NOMO-1 (cell line): ENCODE data around the gene P2RX7.

Source experiments
- DNase-seq, 2 experiments: peaks; one replicate each; lab custom pipeline; 2025; ENCODE audit not compliant: unreplicated experiment in 2 of 2; lab: John Stamatoyannopoulos, UW

Gene P2RX7

GRCh38 chr12:121132601-121133481 lies at the start of gene P2RX7:
Gene P2RX7, plus strand, starts transcription at chr12:121132876. Its CDS starts 95 bp downstream, at chr12:121132971.
- DNase-seq, result peak; percentile 69 to 72

DNA sequence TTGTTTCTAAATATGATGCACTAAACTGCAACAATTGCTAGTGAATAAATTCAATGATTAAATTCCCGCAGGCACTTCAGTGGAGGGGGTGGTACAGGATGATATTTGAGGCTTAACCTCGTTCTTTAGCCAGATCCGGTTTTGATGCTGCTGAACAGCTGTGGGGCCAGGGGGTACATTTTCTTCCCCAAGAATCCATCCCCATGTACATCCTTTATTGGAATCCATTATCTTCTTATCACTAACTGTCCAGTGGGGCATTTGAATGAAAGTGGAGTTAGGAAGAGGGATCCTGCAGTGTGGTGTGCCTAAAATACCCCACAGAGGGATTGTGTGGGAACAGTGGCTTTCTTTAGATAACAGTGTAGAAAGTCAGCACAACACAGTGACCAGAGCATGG lies 48.4 kb upstream of the P2RX7 start:
- DNase-seq, result no peak

DNA sequence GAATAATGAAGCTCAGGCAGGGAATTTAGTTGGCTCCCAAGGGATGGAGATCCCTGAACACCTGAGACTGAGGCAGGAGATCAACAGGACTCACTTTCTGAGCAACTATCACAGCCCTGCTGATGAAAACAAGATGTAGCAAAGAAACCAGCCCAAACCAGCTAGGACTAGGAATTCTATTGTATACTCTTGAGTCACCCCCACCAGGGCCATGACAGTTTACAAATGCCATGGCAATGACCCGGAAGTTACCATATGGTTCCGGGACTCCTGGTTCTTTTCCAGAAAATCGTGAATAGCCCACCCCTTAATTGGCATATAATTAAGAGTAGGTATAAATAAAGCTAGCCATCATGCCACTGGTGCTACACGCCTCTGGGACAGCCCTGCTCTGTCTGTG lies 47.6 kb upstream of the P2RX7 start:
- no peak for DNase-seq

- no peak for DNase-seq
Observed at GRCh38 chr12:121085506-121086353, 46.9 kb upstream of the P2RX7 start.

DNA sequence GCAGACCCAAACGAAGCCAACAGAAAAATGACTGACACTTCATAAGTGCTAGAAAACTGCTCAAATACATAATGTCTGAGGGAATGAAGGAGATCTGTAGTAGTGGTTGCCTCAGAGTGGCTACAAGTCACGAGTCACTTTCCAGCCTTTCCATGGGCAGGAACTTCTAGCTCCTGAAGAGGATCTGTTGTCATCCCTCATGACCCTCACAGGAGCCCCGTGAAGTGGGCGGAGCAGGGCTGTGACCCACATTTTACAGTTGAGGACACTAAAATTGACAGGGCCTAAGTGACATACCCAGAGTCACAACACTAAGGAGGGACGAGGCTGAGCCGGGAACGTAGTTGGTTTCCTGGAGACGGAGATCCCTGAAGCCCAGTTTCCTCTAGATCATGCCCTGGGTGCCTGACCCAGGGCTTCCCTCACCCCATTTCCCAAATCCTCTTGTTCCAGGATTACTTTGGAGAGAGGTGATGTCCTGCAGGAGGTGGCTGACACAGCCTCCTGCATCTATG lies 45.8 kb upstream of the P2RX7 start:
- no peak for DNase-seq

- no peak for DNase-seq
Observed at GRCh38 chr12:121087467-121088194, 45.0 kb upstream of the P2RX7 start.

DNA sequence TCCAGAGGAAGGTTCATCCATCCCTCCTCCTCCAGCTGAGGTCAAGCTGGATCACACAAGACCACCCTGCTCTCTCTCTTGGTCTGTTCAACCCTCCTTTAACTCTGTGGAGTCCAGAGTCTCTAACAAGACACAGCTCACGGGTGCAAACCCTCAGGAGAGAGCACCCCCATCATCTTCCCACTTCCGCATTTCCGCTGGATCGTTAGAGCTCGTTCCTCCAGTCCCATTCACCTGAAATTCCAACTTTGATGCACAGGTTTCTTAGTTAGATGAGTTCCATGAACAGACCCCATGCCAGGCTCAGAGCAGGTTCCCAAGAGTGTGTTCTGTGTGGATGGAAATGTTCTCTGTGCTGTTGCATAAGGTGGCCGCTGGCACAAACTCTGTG lies 44.5 kb upstream of the P2RX7 start:
- no peak for DNase-seq

- no peak for DNase-seq
Observed at GRCh38 chr12:121089031-121089812, 43.5 kb upstream of the P2RX7 start.

DNA sequence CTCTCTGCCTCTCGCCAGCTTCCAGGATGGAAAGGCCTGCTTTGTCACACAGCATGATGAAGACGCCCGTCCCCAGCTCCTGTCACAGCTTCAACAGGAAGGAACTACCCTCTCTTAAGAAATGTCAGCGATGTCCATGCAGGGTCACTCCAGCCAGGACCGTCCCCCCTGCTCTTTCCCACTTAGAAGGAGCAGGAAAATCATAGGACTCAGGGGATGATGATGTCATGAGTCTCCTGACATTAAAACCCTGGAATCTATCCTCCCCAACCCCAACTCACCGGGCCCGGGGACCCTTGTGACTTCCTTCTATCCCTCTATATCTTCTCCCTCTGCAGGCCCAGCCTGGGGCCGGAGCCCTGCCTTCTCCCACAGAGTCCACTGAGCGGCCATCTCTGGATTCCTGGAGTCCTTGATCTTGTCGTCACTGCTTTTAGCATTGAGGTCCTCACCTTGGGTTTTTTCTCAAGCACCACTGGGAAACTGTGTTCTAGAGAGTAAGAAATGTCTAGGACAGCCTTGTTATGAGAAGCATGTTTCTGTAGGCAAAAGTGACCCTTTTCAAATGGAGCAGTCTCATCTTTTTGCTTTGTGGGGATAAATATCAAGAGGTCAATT lies 42.8 kb upstream of the P2RX7 start:
- DNase-seq, result no peak

DNA sequence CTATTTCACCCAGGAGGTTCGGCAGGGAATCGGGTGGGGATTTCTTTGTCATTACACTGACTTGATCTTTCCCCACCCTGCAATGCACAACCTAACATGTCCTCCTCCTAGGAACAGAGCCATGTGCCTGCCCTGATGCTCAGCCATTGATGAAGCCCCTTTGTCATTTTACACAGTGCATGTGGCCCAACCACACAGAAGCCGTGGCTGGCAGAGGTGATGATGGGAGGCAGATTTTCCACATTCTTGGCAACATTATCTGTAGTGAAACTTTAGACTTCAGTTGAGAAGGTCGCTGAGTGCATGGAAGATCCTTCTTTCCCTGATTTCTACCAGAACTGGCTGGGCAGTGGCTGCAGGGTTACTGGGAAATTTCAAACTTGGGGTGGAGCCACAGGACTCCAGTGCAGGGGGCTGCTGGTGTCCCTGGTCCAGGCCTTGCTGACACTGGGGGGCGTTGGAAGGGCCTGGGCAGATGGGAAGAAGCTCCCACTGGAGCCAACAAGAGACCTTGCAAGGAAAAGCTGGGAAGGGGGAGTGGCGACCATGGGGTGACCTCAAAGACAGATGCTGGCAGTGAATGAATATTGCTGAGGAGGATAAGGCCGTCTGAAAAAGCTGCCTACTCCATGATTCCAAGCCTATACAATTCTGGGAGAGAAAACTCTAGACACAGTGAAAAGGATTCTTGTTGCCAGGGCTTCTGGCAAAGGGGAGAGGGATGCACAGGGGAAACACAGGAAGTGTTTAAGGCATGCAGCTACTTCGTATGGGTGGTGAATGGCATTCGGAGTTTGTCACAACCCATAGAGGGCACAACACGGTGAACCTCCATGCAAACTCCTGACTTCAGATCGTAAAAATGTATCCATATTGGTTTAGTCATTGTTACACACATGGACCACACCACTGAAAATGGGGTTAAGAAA lies 41.8 kb upstream of the P2RX7 start:
- no peak for DNase-seq

DNA sequence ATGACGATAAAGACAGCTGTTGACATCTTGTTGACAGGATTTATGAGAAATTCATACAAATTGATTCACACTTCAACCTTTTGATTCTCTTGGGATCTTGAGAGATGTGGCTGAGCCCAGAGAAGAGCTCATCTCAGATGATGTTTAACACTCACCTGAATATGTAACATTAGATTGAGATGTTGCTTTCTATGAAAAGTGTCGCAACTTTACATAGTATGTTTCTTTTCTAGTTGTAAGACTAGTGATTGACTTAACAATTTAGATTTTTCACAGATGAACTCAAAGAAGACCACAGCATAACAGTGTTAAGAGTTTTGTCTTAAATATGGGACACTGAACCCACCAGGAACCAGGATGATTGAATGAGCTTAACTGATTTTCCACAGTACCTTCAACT lies 40.6 kb upstream of the P2RX7 start:
- DNase-seq, result no peak

- DNase-seq, result no peak
Observed at GRCh38 chr12:121093487-121093891, 39.2 kb upstream of the P2RX7 start.

DNA sequence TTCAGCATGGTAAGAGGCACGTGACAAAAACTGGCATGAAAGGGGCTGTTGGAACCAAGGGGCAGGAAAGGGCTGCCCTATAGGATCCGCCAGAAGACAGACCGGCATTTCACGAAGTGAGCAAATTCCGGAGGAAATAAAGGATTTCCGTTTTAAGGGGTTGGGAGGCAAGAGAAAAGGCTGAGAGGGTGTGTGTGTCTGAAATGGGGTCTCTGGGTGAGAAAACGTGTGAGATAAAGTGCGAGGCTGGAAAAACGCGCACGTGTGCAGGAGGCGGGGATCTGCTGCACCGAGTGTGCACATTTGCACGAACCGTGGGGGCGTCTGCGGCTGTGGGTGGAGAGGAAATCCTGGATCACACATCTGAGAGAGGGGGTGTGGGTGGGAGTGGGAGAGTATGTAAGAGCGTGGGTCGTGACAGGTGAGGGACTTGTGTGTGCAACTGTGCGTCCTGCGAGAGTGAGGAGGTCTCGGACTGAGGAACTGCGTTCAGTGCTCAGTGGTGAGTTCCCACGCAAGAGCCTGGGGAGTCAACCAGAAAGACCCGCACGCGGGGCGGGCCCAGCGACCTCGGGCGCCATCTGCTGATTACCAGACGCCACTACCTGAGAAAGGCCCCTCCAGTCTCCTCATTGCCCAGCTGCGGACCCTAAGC lies 37.0 kb upstream of the P2RX7 start:
- peak; percentile 88 to 90 for DNase-seq

- peak; percentile 74 to 90 for DNase-seq
Observed at GRCh38 chr12:121096199-121096798, 36.4 kb upstream of the P2RX7 start.

- DNase-seq, result no peak
Observed at GRCh38 chr12:121099779-121100178, 32.9 kb upstream of the P2RX7 start.

- no peak for DNase-seq
Observed at GRCh38 chr12:121102307-121102706, 30.4 kb upstream of the P2RX7 start.

DNA sequence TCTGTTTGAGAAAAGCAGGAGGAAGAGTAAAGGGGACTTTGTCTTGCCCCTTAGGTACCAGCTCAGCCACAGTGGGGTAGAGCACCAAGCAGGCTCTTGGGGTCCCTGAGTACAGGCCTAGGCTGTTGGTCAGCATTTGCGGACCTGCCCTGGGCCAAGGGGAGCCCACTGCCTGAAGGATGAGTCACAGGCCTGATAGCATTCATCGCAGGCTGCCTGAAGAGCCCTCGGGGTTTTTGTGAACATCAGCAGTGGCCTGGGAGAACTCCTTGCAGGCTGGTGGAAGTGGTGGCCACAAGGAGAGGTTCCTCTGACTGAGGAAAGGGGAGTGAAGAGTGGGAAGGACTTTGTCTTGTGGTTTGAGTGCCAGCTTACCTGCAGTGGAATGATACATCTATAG lies 25.0 kb upstream of the P2RX7 start:
- no peak for DNase-seq

- DNase-seq, result no peak
Observed at GRCh38 chr12:121108492-121108891, 24.2 kb upstream of the P2RX7 start.
